ENCODE results near the gene MDC1. TPM values are rescaled to one million over a fixed set of nuclear protein-coding genes. Genes with fewer than 3 reads are reported as not detected.
A peak's percentile ranks its signal among the peaks of the same experiment; 100 is the strongest.
"Not testable (repeated sequence)": the region's sequence is repeated elsewhere in the genome, so short reads cannot be mapped to it uniquely, and the experiment has no call there.

Gene MDC1
- total and polyA plus RNA-seq, 4 donors, result 7.4 to 34.5 (median 32.3) TPM

DNA sequence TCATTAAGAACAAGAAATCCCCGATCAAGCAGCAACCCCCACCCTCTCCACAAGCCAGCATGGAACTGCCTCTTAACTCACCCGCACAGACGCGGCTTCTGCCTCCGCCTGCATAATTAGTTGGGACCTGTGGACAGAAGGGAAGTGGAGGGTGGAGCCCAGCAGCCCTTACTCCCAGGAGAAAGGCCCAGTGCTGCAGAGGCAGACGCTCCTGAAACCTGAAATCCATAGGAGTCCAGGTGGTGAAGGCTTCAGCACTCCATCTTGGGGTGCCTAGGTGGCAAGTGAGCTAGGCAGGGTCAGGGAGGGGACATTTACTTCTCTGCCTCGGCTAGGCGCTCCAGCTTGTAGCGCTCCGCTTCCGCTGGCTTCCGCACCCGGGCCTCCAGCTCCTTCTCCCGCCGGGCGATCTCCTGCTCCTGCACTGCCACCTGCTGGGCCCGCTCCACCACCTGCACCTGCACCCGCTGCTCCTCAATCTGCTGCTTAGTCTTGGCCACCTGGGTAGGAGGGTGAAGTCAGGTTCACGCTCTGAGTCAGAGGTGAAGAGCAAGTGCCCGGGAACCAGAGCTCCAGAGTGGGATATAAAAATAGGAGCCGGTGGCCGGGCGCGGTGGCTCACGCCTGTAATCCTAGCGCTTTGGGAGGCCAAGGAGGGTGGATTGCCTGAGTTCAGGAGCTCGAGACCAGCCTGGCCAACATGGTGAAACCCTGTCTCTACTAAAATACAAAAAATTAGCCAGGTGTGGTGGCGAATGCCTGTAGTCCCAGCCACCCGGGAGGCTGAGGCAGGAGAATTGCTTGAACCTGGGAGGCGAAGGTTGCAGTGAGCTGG is 13.7 kb upstream of the MDC1 start:
- 55 to 57% methylated on average over 30 of the region's 30 CpGs for WGBS, 2 donors
- Histone ChIP-seq H3K4me3 (ENCODE audit: low read length in 2 of 2) (no peak overlapping the region), H3K36me3 (ENCODE audit: control insufficient read depth in 1 of 2, insufficient read depth in 2 of 2, low read length in 1 of 2) (peaks cover under 1 to 4% of the 10 kb centered on the region in 2 donors)

DNA sequence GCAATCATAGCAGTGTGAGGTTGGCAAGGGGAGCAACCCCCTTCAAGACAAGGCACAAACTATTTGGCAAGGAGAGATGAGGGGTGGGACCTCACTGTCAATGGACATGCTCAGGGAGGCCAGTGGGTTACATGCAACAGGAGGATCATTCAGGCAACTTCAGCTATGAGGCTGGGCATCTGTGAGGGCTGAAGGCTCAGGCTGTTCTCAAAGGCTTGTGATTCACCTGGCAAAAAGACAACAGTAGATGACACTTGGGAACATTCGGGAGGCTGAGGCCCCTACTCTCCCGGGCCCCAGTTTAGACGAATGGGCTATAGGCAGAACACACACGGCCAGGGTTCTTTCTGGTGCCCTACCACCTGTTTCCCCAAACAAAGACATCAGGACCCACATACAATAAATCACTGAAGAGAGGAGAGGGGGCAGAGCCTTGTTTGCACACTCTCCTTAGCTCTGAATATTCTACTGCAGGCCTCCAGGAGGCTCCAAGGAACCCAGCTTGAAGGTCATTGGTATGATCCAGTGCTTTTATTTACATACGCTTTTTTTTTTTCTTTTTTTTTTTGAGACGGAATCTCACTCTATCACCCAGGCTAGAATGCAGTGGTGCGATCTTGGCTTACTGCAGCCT is 11.0 kb upstream of the MDC1 start:
- H3K27ac ChIP-seq (ENCODE audit: low read depth in 1 of 2, low read length in 2 of 2), result peak overlapping the region in 1 of 2 donors; percentile 10
- 41 to 50% methylated on average over 7 of the region's 7 CpGs for WGBS, 2 donors
- no peaks in the 10 kb centered on the region for H3K9me3 ChIP-seq (ENCODE audit: control insufficient read depth, low read length)
- no peak overlapping the region for H3K4me3 ChIP-seq (ENCODE audit: low read length in 2 of 2)
- peaks cover 3 to 4% of the 10 kb centered on the region in 2 donors for H3K36me3 ChIP-seq (ENCODE audit: control insufficient read depth in 1 of 2, insufficient read depth in 2 of 2, low read length in 1 of 2)
- no peak for DNase-seq
- ATAC-seq (ENCODE audit: low FRiP score), result no peak
- intact Hi-C loops (cut with DNase I), result no loop called here
- H3K27me3 ChIP-seq (ENCODE audit: control insufficient read depth in 1 of 2, insufficient read depth in 2 of 2, low read length in 1 of 2), result no peaks in the 10 kb centered on the region
- no peaks in the 10 kb centered on the region for H3K4me1 ChIP-seq (ENCODE audit: control insufficient read depth in 1 of 2, insufficient read depth in 2 of 2, low read length in 2 of 2)

More for the DNA sequence above, 13.7 kb upstream of the MDC1 start:
- Histone ChIP-seq H3K9me3 (ENCODE audit: control insufficient read depth, low read length) (no peaks in the 10 kb centered on the region), H3K27me3 (ENCODE audit: control insufficient read depth in 1 of 2, insufficient read depth in 2 of 2, low read length in 1 of 2) (no peaks in the 10 kb centered on the region), H3K27ac (ENCODE audit: low read depth in 1 of 2, low read length in 2 of 2) (no peak overlapping the region), H3K4me1 (ENCODE audit: control insufficient read depth in 1 of 2, insufficient read depth in 2 of 2, low read length in 2 of 2) (no peaks in the 10 kb centered on the region)
- intact Hi-C loops (cut with DNase I), result no loop called here
- DNase-seq, result peak in 1 of 2 donors; percentile 83
- peak; percentile 70 for ATAC-seq (ENCODE audit: low FRiP score)

DNA sequence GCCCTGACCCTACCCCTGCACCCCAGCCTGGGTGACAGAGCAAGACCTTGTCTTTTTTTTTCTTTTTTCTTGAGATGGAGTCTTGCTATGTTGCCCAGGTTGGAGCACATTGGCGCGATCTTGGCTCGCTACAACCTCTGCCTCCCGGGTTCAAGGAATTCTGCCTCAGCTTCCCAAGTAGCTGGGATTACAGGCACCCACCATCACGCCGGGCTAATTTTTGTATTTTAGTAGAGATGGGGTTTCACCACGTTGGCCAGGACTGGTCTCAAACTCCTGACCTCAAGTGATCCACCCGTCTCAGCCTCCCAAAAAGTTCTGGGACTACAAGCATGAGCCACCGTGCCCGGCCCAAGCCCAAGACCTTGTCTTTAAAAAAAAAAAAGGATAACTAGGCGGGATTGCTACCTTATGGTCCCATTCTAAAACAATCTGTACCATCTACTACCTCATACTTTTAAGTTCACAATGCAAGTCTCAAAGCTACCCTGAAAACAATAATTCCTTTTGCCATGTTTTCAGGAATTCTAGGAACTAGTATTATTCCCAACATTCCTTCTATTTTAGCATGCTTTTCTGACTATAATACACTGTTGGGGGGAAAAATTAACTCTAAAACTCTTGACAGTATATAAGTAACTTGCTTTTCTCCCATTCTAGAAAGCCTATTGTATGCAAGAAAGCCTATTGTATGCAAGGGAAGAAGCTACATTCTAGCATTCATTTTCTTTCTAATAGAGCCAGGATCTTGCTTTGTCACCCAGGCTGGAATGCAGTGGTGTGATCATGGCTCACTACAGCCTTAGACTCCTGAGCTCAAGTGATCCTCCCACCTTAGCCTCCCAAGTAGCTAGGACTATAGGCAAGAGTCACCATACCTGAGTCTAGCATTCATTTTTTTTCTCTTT is 9.7 kb upstream of the MDC1 start:
- H3K4me3 ChIP-seq (ENCODE audit: low read length in 2 of 2), result no peak overlapping the region
- no peaks in the 10 kb centered on the region for H3K4me1 ChIP-seq (ENCODE audit: control insufficient read depth in 1 of 2, insufficient read depth in 2 of 2, low read length in 2 of 2)
- intact Hi-C loops (cut with DNase I), result no loop called here
- ATAC-seq (ENCODE audit: low FRiP score) (no peak), DNase-seq (no peak)
- H3K36me3 ChIP-seq (ENCODE audit: control insufficient read depth in 1 of 2, insufficient read depth in 2 of 2, low read length in 1 of 2), result peaks cover 0 to 3% of the 10 kb centered on the region in 2 donors
- 76 to 77% methylated on average over 11 of the region's 11 CpGs for WGBS, 2 donors
- H3K27me3 ChIP-seq (ENCODE audit: control insufficient read depth in 1 of 2, insufficient read depth in 2 of 2, low read length in 1 of 2), result no peaks in the 10 kb centered on the region
- H3K9me3 ChIP-seq (ENCODE audit: control insufficient read depth, low read length), result no peaks in the 10 kb centered on the region
- no peak overlapping the region for H3K27ac ChIP-seq (ENCODE audit: low read depth in 1 of 2, low read length in 2 of 2)

DNA sequence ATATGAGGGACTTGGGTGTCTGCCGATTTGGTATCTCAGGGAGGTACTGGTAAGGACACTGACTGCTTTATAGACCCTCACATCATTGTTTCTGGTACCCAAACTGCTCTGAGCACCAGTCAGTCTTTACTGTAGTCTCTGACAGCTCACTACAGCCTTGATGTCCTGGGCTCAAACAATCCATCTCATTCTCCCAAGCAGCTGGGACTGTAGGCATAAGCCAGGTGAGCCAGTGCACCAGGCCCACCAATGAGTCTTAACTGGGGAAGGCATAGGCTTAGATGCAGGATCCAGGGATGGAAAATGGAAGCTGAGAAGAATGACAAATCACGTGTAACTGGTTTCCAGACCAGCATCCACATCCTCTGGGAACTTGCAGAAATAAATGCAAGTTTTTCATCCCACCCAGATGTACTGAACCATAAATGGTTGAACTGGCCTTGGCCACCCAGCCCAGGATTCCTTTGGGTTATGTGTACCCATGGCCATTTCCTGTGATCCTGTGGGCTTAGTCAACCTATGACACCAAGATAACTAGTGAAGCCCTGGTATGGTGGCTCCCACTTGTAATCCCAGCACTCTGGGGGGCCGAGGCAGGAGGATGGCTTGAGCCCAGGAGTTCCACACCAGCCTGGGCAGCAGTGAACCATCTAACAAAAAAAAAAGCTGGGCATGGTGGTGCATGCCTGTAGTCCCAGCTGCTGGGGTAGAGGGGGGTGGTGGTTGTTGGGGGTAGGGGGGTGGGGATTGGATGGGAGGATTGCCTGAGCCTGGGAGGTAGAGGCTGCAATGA is 8.8 kb upstream of the MDC1 start:
- H3K9me3 ChIP-seq (ENCODE audit: control insufficient read depth, low read length), result no peaks in the 10 kb centered on the region
- no peaks in the 10 kb centered on the region for H3K27me3 ChIP-seq (ENCODE audit: control insufficient read depth in 1 of 2, insufficient read depth in 2 of 2, low read length in 1 of 2)
- no peak overlapping the region for H3K4me3 ChIP-seq (ENCODE audit: low read length in 2 of 2)
- H3K36me3 ChIP-seq (ENCODE audit: control insufficient read depth in 1 of 2, insufficient read depth in 2 of 2, low read length in 1 of 2), result peaks cover 0 to 3% of the 10 kb centered on the region in 2 donors
- ATAC-seq (ENCODE audit: low FRiP score) (no peak), DNase-seq (no peak)
- intact Hi-C loops (cut with DNase I), result no loop called here
- 36% methylated on average over 3 of the region's 3 CpGs for WGBS, 2 donors
- H3K4me1 ChIP-seq (ENCODE audit: control insufficient read depth in 1 of 2, insufficient read depth in 2 of 2, low read length in 2 of 2), result no peaks in the 10 kb centered on the region
- H3K27ac ChIP-seq (ENCODE audit: low read depth in 1 of 2, low read length in 2 of 2), result peak overlapping the region in 1 of 2 donors; percentile 50

DNA sequence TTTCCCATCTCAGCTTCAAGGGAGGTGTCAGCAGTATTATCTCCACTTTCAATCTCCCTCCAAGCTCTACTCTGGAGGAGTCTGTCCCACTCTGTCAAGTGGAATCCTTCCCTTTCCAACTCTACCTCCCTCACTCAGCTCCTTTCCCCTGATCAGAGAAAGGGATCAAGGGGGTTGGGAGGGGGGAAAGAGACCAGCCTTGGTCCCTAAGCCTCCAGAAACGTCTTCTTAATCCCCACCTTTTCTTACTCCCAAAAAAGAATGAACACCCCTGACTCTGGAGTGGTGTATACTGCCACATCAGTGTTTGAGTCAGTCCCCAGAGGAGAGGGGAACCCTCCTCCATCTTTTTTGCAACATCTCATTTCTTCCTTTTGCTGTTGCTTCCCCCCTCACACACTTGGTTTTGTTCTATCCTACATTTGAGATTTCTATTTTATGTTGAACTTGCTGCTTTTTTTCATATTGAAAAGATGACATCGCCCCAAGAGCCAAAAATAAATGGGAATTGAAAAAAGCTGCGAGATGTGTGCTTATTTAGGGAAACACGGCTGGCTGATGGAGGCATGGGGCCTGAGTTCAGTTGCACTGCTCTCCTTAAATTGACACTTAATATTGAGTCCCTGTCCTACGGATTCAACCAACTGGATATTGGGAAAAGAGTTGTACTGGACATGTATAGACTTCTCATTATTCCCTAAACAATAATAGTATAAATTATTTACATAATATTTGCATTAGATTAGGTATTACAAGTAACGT is 8.0 kb upstream of the MDC1 start:
- Histone ChIP-seq H3K27ac (ENCODE audit: low read depth in 1 of 2, low read length in 2 of 2) (peak overlapping the region in 1 of 2 donors; percentile 13), H3K4me3 (ENCODE audit: low read length in 2 of 2) (no peak overlapping the region), H3K27me3 (ENCODE audit: control insufficient read depth in 1 of 2, insufficient read depth in 2 of 2, low read length in 1 of 2) (no peaks in the 10 kb centered on the region), H3K36me3 (ENCODE audit: control insufficient read depth in 1 of 2, insufficient read depth in 2 of 2, low read length in 1 of 2) (peaks cover 0 to 3% of the 10 kb centered on the region in 2 donors), H3K9me3 (ENCODE audit: control insufficient read depth, low read length) (no peaks in the 10 kb centered on the region), H3K4me1 (ENCODE audit: control insufficient read depth in 1 of 2, insufficient read depth in 2 of 2, low read length in 2 of 2) (no peaks in the 10 kb centered on the region)
- WGBS, 2 donors, result 11 to 15% methylated on average over 6 of the region's 6 CpGs
- ATAC-seq (ENCODE audit: low FRiP score) (no peak), DNase-seq (no peak)
- intact Hi-C loops (cut with DNase I), result loop anchor here in 1 of 2 donors (5.0 kb wide), 1 partner anchor 168 kb away; the partner anchor contains the start of genes GNL1 and PRR3

DNA sequence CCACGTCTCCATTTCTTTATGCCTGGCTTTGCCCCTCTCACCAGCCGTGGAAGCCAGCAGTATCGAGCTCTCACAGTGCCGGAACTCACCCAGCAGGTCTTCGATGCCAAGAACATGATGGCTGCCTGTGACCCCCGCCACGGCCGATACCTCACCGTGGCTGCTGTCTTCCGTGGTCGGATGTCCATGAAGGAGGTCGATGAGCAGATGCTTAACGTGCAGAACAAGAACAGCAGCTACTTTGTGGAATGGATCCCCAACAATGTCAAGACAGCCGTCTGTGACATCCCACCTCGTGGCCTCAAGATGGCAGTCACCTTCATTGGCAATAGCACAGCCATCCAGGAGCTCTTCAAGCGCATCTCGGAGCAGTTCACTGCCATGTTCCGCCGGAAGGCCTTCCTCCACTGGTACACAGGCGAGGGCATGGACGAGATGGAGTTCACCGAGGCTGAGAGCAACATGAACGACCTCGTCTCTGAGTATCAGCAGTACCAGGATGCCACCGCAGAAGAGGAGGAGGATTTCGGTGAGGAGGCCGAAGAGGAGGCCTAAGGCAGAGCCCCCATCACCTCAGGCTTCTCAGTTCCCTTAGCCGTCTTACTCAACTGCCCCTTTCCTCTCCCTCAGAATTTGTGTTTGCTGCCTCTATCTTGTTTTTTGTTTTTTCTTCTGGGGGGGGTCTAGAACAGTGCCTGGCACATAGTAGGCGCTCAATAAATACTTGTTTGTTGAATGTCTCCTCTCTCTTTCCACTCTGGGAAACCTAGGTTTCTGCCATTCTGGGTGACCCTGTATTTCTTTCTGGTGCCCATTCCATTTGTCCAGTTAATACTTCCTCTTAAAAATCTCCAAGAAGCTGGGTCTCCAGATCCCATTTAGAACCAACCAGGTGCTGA is 7.0 kb upstream of the MDC1 start:
- H3K4me3 ChIP-seq (ENCODE audit: low read length in 2 of 2); H3K27ac ChIP-seq (ENCODE audit: low read depth in 1 of 2, low read length in 2 of 2); H3K9me3 ChIP-seq (ENCODE audit: control insufficient read depth, low read length); H3K27me3 ChIP-seq (ENCODE audit: control insufficient read depth in 1 of 2, insufficient read depth in 2 of 2, low read length in 1 of 2); H3K4me1 ChIP-seq (ENCODE audit: control insufficient read depth in 1 of 2, insufficient read depth in 2 of 2, low read length in 2 of 2); H3K36me3 ChIP-seq (ENCODE audit: control insufficient read depth in 1 of 2, insufficient read depth in 2 of 2, low read length in 1 of 2); DNase-seq; ATAC-seq (ENCODE audit: low FRiP score): not testable (repeated sequence)
- intact Hi-C loops (cut with DNase I), result loop anchor here in 1 of 2 donors (5.0 kb wide), 1 partner anchor 167 kb away; the partner anchor contains the start of genes GNL1 and PRR3
- WGBS, 2 donors, result 44 to 45% methylated on average over 29 of the region's 29 CpGs

All from aorta (tissue), 5 donors.